Measurements from ENCODE around the gene TEX55.
A peak's percentile ranks its signal among the peaks of the same experiment; 100 is the strongest.
"Not testable (repeated sequence)": the region's sequence is repeated elsewhere in the genome, so short reads cannot be mapped to it uniquely, and the experiment has no call there.

The TEX55 gene

GRCh38 chr3:119145500-119146167 is at the start of gene TEX55:
Gene TEX55, plus strand, starts transcription at chr3:119146165. Its CDS starts 25 bp downstream, at chr3:119146190.
- peak; percentile 18 for DNase-seq

DNA sequence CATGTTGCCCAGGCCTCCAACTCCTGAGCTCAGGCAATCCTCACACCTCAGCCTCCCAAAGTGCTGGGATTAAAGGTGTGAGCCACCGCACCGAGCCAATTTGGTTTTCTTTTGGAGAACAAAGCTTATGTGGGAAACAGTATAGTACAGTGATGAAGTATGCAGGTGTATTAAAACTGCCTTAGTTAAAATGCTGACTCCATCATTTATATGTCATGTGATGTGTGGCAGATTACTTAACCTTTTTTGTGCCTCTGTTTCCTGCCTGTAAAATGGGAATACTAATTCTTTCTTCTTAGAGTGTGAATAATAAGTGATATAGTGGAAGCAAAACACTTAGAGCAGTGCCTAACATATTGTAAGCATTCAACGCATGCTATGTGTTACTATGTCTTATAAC is 48.0 kb upstream of the TEX55 start:
- DNase-seq, result no peak

DNA sequence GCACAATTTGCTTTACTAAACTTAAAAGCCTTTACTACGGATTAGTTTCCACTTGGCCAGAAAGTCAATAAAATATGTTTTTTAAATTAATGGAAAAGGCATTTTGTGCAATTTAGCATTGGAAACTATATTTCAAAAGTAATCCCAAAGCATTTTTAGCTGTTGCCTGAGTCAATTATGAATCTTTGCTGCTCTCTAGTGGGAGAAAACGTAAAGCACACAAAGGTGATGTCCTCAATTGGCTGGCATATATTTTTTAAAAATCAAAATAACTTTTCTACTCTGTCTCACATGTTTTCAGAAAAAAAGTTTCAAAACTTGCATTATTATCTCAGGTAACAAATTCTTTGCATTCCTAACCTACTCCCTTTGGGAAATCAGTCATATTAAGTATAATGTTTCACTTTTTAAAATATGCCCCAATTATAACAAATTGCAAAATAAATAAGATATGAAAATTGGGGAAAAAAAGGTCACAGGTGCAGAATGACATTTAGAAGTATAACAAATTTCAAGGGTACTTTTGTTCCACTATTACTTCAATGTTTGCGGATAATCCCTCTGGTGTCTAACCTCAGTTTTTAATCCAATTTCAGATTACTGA is 47.2 kb upstream of the TEX55 start:
- DNase-seq, result peak; percentile 49

GRCh38 chr3:119099785-119100184 is 46.2 kb upstream of the TEX55 start:
- DNase-seq, result no peak

GRCh38 chr3:119104031-119104430 is 41.9 kb upstream of the TEX55 start:
- DNase-seq, result no peak

- not testable (repeated sequence) for DNase-seq
These were observed 27.6 kb upstream of the TEX55 start for GRCh38 chr3:119118330-119118729.

GRCh38 chr3:119120480-119120879 is 25.5 kb upstream of the TEX55 start:
- DNase-seq, result no peak

DNA sequence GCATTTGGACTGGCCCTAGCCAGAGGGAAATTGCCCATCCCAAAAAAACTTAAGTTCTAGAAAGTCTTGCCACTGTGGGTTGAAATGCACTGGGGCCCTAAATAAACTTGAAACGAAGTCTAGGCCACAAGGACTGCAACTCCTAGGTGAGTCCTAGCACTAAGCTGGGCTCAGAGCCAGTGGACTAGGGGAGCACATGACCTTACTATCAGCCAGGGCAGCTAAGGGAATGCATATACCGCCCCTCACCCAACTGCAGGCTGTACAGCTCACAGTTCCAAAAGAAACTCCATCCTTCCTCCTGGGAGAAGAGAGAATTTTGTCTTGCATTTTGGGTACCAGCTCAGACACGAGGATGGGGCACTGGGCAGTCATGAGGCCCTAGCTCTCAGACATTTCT is 23.6 kb upstream of the TEX55 start:
- DNase-seq, result no peak

DNA sequence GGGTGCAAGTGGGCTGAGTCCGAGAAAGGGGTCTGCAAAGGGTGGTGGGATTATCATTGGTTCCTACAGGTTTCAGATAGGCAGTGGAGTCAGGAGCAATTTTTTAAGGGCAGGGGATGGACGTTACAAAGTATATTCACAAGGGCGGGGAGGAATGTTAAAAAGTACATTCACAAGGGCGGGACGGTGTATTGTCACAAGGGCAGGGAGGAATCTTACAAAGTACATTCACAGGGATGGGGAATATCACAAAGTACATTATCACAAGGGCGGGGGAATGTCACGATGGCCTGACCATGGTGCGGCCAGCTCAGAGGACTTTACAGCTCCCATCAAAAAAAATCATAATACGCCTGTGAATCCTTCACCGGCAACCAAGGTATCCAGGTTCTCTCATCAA is 20.6 kb upstream of the TEX55 start:
- DNase-seq, result no peak

GRCh38 chr3:119125742-119126504 is 20.0 kb upstream of the TEX55 start:
- DNase-seq, result no peak

GRCh38 chr3:119130291-119130690 is 15.7 kb upstream of the TEX55 start:
- DNase-seq, result not testable (repeated sequence)

DNA sequence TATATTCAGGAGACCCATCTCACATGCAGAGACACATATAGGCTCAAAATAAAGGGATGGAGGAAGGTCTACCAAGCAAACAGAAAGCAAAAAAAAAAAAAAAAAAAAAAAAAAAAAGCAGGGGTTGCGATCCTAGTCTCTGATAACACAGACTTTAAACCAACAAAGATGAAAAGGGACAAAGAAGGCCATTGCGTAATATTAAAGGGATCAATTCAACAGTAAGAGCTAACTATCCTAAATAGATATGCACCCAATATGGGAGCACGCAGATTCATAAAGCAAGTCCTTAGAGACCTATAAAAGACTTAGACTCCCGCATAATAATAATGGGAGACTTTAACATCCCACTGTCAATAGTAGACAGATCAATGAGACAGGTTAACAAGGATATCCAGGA is 13.7 kb upstream of the TEX55 start:
- not testable (repeated sequence) for DNase-seq

DNA sequence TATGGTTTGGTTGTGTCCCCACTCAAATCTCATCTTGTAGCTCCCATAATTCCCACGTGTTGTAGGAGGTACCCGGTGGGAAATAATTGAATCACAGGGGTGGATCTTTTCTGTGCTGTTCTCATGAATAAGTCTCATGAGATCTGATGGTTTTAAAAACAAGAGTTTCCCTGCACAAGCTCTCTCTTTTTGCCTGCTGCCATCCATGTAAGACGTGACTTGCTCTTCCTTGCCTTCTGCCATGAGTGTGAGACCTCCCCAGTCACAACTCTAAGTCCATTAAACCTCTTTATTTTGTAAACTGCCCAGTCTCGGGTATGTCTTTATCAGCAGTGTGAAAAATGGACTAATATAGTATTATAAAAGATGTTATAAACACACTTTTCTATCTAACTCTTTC is 6.6 kb upstream of the TEX55 start:
- not testable (repeated sequence) for DNase-seq

DNA sequence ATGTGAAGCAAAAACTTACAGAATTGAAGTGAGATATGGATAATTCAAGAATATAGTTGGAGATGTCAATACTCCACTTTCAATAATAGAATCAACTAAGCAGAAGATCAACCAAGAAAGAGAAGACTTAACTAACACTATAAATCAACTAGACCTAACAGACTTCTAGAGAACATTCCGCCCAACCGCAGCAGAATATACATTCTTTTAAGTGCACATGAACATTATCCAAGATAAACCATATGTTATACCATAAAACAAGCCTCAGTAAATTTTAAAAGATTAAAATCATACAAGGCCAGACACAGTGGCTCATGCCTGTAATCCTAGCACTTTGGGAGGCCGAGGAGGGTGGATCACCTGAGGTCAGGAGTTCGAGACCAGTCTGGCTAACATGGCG is 5.5 kb upstream of the TEX55 start:
- DNase-seq, result no peak

- no peak for DNase-seq
These were observed 851 bp upstream of the TEX55 start for GRCh38 chr3:119145128-119145499.

- no peak for DNase-seq
These were observed 812 bp downstream of the TEX55 start for GRCh38 chr3:119146578-119147375.

DNA sequence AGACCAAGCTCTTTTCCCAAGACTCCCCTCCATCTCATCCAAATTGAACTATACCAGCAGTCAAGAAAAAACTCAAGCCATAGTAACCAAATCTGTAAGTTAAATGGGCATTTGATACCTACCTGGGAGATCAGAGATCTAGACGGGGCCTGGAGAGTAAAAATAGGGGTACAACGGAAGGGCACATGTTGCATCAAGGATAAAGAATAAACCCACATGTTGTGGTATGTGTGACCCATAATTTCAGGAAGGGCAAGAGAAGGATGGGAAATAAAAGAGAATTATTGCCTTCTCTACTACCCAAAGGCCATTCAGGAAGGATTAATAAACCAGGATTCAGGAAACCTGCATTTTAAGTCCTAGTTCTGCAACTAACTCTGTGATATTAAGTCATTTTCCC is 1.5 kb downstream of the TEX55 start:
- DNase-seq, result no peak

GRCh38 chr3:119148493-119149180 is 2.7 kb downstream of the TEX55 start:
- no peak for DNase-seq

DNA sequence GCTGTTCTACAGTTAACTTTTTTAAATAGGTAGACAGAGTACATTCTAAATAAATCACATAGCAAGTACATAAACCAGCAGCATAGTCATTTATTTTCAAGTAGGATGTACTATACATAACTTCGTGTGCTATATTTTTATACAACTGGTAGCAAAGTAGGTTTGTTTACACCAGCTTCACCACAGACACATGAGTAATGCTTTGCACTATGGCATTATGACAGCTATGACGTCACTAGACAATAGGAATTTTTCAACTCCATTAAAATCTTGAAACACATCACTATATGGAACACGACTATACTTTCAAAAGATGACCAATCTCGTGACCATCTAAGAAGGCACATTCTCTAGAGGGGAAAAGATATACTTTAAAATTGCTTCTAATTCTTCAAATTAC is 3.5 kb downstream of the TEX55 start:
- DNase-seq, result no peak

DNA sequence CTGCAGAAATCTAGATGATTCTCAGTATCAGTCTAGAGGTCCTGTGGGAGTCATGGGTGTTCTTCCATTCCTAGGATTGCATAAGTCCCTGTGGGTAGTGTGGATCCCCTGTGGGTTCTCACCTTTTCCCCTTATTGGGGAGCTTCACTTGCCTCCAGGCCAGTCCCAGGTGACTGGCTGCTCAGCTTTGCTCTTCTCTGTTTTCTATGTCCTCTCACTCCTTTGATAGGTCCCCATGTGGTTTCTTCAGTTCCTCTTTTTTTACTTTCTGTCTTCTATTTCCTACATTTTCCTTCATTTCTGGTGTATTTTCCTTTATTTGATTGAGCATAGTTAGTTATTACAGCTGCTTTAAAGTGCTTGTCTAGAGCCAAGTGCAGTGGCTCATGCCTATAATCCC is 10.9 kb downstream of the TEX55 start:
- DNase-seq, result no peak

DNA sequence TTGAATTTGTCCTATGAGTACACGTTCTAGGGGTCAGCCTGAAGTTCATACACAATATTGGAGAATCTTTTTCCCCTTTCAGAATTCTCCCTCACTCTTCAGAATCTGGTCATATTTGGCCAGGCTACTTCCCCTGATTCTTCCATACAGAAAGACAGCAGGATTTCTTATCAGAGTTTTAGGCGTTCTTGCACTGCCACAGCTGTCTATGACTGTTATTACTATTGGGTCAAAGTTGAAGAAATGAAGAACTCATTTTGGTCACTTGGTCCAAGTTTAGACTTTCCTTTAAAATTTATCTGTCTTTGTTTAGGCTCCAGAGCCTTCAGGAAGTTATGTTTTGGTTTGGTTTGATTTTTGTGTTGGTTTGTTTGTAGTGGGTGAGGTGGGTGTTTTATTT is 12.0 kb downstream of the TEX55 start:
- no peak for DNase-seq

- no peak for DNase-seq
These were observed 14.4 kb downstream of the TEX55 start for GRCh38 chr3:119160361-119160760.

DNA sequence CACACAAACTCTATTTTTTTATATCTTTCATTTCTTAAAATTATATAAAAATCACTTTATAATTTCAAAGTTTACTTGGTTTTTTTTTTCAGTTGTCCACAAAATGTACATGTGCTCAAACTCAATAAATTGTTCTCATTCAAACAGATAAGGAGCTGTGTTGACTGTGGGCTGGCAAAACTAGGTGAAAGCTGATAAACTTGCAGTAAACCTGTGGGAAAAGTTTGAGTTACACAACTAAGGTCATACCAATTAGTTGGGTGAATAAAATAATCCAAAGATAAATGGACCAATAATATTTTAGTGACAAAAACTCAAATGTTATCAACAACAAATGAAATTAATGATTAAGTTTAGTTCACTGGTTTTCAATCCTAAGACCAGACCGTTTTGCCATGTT is 14.8 kb downstream of the TEX55 start:
- no peak for DNase-seq
